Stomach (tissue), 9 donors: ENCODE data around the gene OR2W1. TPM values are rescaled to one million over a fixed set of nuclear protein-coding genes. Genes with fewer than 3 reads are reported as not detected.

Source experiments
- DNase-seq, 2 donors: peaks; one replicate each; pipeline versions ENCODE4 v3.0.0 to v3.0.0-alpha.2; 2013 to 2019
- H3K27ac ChIP-seq, 5 donors: fragments of 200-600 bp in 4 of 5; sonication (generic) in 4 of 5; one replicate each; pipeline ENCODE4 v1.5.1; 2013 to 2019; ENCODE audit warnings: mild to moderate bottlenecking in 1 of 5, moderate library complexity in 1 of 5
- H3K27me3 ChIP-seq, 3 donors: fragments of 200-600 bp; sonication (generic); one replicate each; pipeline ENCODE4 v1.5.1; 2017 to 2019; ENCODE audit warnings: mixed run types in 1 of 3
- H3K36me3 ChIP-seq, 4 donors: fragments of 200-600 bp; sonication (generic); 1 replicate in 3 of 4; 2 replicates in 1 of 4; pipeline ENCODE4 v1.5.1; 2016 to 2019
- H3K4me1 ChIP-seq, 4 donors: fragments of 200-600 bp; sonication (generic); one replicate each; pipeline ENCODE4 v1.5.1; 2016 to 2019
- H3K4me3 ChIP-seq, 4 donors: fragments of 200-600 bp; sonication (generic) in 3 of 4; one replicate each; pipeline ENCODE4 v1.5.1; 2016 to 2019; ENCODE audit warnings: mild to moderate bottlenecking in 1 of 4
- H3K9me3 ChIP-seq, 4 donors: fragments of 200-600 bp; sonication (generic); one replicate each; pipeline ENCODE4 v1.5.1; 2016 to 2019
- CTCF ChIP-seq, 7 experiments: fragments of 450-650 bp in 4 of 7; fragments of 200-600 bp in 3 of 7; sonication (generic) in 3 of 7; IDR thresholded peaks; one replicate each; pipeline ENCODE4 v1.5.1; 2016 to 2019; ENCODE audit warnings: antibody characterized with exemption in 7 of 7, control low read depth in 2 of 7, mild to moderate bottlenecking in 1 of 7
- EP300 ChIP-seq: sonication (generic); formaldehyde crosslinking; IDR thresholded peaks from one replicate; pipeline ENCODE4 v1.6.1; 2017; ENCODE audit warnings: antibody characterized with exemption
- POLR2A ChIP-seq, 4 donors: fragments of 450-650 bp; IDR thresholded peaks; one replicate each; pipeline ENCODE4 v1.6.1; 2016; ENCODE audit warnings: antibody characterized with exemption in 4 of 4, control low read depth in 2 of 4, mild to moderate bottlenecking in 1 of 4, moderate library complexity in 1 of 4
- POLR2AphosphoS5 ChIP-seq, 3 donors: sonication (generic); formaldehyde crosslinking; IDR thresholded peaks; one replicate each; pipeline ENCODE4 v1.6.1; 2016; ENCODE audit warnings: antibody characterized with exemption in 3 of 3
- WGBS, 5 donors: extraction: QIAGEN DNeasy Blood & Tissue Kit in 3 of 5; methylation state at CpG; one replicate each; pipeline versions ENCODE4 v1.1.5 to v1.1.7; 2013 to 2018; 5-methylcytosine and 5-hydroxymethylcytosine counted together
- intact Hi-C: fragments of 100-400 bp; cut with DNase I; formaldehyde crosslinking; loops from one replicate; pipeline ENCODE4 v1.15.1; 2023; ENCODE audit warnings: low total_unique reads
- polyA plus RNA-seq, 3 donors: library from polyadenylated mRNA; stranded (reverse); fragments of 200-250 nt; gene quantifications; one replicate each; pipeline ENCODE4 v1.2.3, GENCODE V29; 2013
- total RNA-seq, 5 donors: library from RNA; depleted of rRNA; stranded (reverse); fragments of >200 nt; gene quantifications; one replicate each; pipeline versions ENCODE4 v1.1.0 to v1.2.3, GENCODE V29; 2014 to 2016
- donor health status: healthy with polysubstance abuse.
- donor health status: Bipolar disorder and iron deficiency.
- donor health status: healthy.

OR2W1 gene
- total and polyA plus RNA-seq, 8 donors: not detected

GRCh38 chr6:28996844-28997510 lies 48.0 kb downstream of the OR2W1 start:
- TF ChIP-seq POLR2A (IDR thresholded peaks at IDR 0.05) (no peak), EP300 (no peak), POLR2AphosphoS5 (IDR thresholded peaks at IDR 0.05) (no peak), CTCF (IDR thresholded peaks at IDR 0.05) (no peak)
- Histone ChIP-seq H3K36me3 (peaks cover 0 to 15% (median 3%) of the 10 kb centered on the region in 4 donors), H3K9me3 (peaks cover 0 to 12% (median 11%) of the 10 kb centered on the region in 4 donors), H3K4me1 (no peaks in the 10 kb centered on the region), H3K27ac (no peak overlapping the region), H3K27me3 (no peaks in the 10 kb centered on the region), H3K4me3 (no peak overlapping the region)
- intact Hi-C loops: no loop called here
- WGBS, 5 donors: 84 to 94% (median 87%) methylated on average over 2 of the region's 2 CpGs
- DNase-seq: no peak

GRCh38 chr6:28995093-28995650 lies 49.8 kb downstream of the OR2W1 start:
- H3K9me3 ChIP-seq: peaks cover 0 to 12% (median 11%) of the 10 kb centered on the region in 4 donors
- intact Hi-C loops: no loop called here
- peaks cover 0 to 4% (median 4%) of the 10 kb centered on the region in 3 donors for H3K27me3 ChIP-seq
- no peak overlapping the region for H3K4me3 ChIP-seq
- no peak for DNase-seq
- H3K36me3 ChIP-seq: peaks cover 0 to 14% (median 3%) of the 10 kb centered on the region in 4 donors
- 90 to 96% (median 94%) methylated on average over 8 of the region's 8 CpGs for WGBS, 5 donors
- TF ChIP-seq POLR2A (IDR thresholded peaks at IDR 0.05) (no peak), CTCF (IDR thresholded peaks at IDR 0.05) (no peak), EP300 (no peak), POLR2AphosphoS5 (IDR thresholded peaks at IDR 0.05) (no peak)
- no peaks in the 10 kb centered on the region for H3K4me1 ChIP-seq
- H3K27ac ChIP-seq: no peak overlapping the region

Other genes with a start within 250 kb of the OR2W1 start
- 100 to 1,000 TPM in 1 of 5 donors, 10 to 100 TPM in 4; 59.1 to 102 (median 77.7) TPM for gene TRIM27, start 121.2 kb downstream of the OR2W1 start, total RNA-seq
- 10 to 100 TPM; 24.2 to 33.5 (median 31.6) TPM for gene TRIM27, start 121.2 kb downstream of the OR2W1 start, polyA plus RNA-seq
- 1 to 10 TPM in 2 of 5 donors, under 1 TPM in 2, not detected in 1; 0.72 to 6.7 (median 1.5) TPM for gene ZNF311, start 39.9 kb downstream of the OR2W1 start, total RNA-seq
- 1 to 10 TPM in 1 of 3 donors, under 1 TPM in 2; 0.50 to 1.2 (median 0.61) TPM for gene ZNF311, start 39.9 kb downstream of the OR2W1 start, polyA plus RNA-seq
- not detected for gene OR2B3, start 42.1 kb upstream of the OR2W1 start, total RNA-seq
- not detected for gene OR2B3, start 42.1 kb upstream of the OR2W1 start, polyA plus RNA-seq
- not detected for gene OR2J1, start 54.3 kb upstream of the OR2W1 start, total RNA-seq
- not detected for gene OR2J1, start 54.3 kb upstream of the OR2W1 start, polyA plus RNA-seq
- gene OR2J3, start 62.9 kb upstream of the OR2W1 start, total RNA-seq: not detected
- not detected for gene OR2J3, start 62.9 kb upstream of the OR2W1 start, polyA plus RNA-seq
- gene OR2J2, start 125.7 kb upstream of the OR2W1 start, total RNA-seq: not detected
- not detected for gene OR2J2, start 125.7 kb upstream of the OR2W1 start, polyA plus RNA-seq